AG04450 (cell line): ENCODE data around the gene MOCS2. TPM values are rescaled to one million over a fixed set of nuclear protein-coding genes. Genes with fewer than 3 reads are reported as not detected.
A peak's percentile ranks its signal among the peaks of the same experiment; 100 is the strongest.

ENCODE experiments used
- CTCF ChIA-PET: fragments of 300-600, 350-600 bp; formaldehyde crosslinking; extraction: SDS; loops from one replicate; lab custom pipeline; 2022; ENCODE audit warnings: antibody characterized with exemption, inconsistent platforms; lab: Charles Lee
- POLR2A ChIA-PET: fragments of 350-600 bp; formaldehyde crosslinking; extraction: SDS; loops from one replicate; lab custom pipeline; 2021; ENCODE audit warnings: antibody characterized with exemption, inconsistent platforms; lab: Yijun Ruan, JAX
- DNase-seq: peaks from one replicate; pipeline ENCODE4 v3.0.0-alpha.2; 2011; ENCODE audit warnings: low read depth, low spot score
- H3K27ac ChIP-seq: one replicate; pipeline ENCODE4 v1.5.1; 2012; ENCODE audit warnings: low read depth, low read length, control low read depth
- H3K27me3 ChIP-seq: one replicate; pipeline ENCODE4 v1.6.0; 2012; ENCODE audit warnings: low read length; ENCODE audit not compliant: control insufficient read depth, insufficient read depth
- H3K4me3 ChIP-seq: 2 replicates; pipeline ENCODE4 v1.5.1; 2011; ENCODE audit warnings: mild to moderate bottlenecking, low read depth, low read length, control low read depth
- H3K9me3 ChIP-seq: 2 replicates; pipeline ENCODE4 v1.5.1; 2012; ENCODE audit warnings: low read length; ENCODE audit not compliant: control insufficient read depth, insufficient read depth
- CTCF ChIP-seq: IDR thresholded peaks from 2 replicates; pipeline ENCODE4 v1.5.1; 2011; ENCODE audit warnings: low read depth, low read length, control low read depth, inconsistent platforms
- polyA plus RNA-seq: library from polyadenylated mRNA; depleted of rRNA; stranded (reverse); fragments of >200 nt; gene quantifications from 2 replicates; pipeline ENCODE4 v1.2.3, GENCODE V29; 2011

The MOCS2 gene
- polyA plus RNA-seq, 1 experiment: 79.6 TPM

DNA sequence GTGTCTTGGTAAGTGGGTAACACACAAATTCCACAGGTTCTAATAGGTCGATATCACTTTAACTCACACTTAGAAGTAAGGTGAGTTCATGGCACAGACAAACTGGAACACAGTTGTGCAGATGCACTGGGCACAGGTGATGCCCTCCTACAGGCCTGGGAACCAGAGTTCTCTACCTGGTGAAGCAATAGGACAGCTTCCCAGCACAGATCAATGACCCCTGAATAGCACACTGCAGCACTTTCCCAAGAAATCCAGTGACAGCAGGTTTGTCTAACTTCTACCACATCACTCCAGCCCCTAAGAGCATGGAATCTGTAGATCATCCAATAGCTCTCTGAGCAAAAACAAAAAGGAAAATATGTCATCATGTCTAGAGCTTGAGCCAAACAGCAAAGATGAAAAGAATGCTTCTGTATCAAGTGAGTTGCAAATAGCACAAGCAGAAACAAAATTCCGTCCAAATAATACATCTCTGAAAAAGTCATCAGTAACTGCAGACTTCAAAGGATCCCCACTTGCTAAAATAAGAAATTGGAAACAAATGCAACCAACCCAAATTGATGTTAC, 33.5 kb downstream of the MOCS2 start:
- ChIA-PET CTCF (no interaction called here), POLR2A (no interaction called here)
- no peaks in the 10 kb centered on the region for H3K27me3 ChIP-seq
- no peak for TF ChIP-seq CTCF
- H3K27ac ChIP-seq: no peak overlapping the region
- no peak for DNase-seq
- no peak overlapping the region for H3K4me3 ChIP-seq
- no peaks in the 10 kb centered on the region for H3K9me3 ChIP-seq

DNA sequence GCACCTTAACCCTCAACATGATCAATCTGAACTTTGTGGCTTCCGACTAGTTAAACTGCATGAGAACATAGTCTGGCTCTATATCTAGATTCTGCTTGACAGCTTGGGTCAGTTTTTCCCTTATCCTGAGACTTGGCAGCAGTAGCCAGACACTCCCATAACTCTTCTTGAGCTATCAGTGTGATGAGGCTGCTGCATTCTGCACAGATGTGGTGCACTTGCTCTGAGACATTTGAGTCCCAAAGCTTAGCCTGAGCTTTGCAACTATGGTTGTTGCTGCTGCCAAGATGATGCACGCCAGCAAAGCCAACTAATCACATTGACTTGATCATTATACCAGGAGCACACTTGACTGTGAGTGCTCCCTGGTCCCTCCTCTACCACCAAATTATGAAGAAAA, 36.2 kb downstream of the MOCS2 start:
- H3K27ac ChIP-seq: no peak overlapping the region
- no peak for TF ChIP-seq CTCF
- no peaks in the 10 kb centered on the region for H3K9me3 ChIP-seq
- H3K27me3 ChIP-seq: no peaks in the 10 kb centered on the region
- no peak overlapping the region for H3K4me3 ChIP-seq
- ChIA-PET POLR2A (no interaction called here), CTCF (interaction anchor here (1.0 to 3.1 kb wide), 2 partner anchors 17 to 125 kb away, joined by 5 to 31 read pairs; no protein-coding TSS in a partner anchor)
- no peak for DNase-seq

- POLR2A ChIA-PET: no interaction called here
- no peak for DNase-seq
- Histone ChIP-seq H3K27me3 (no peaks in the 10 kb centered on the region), H3K27ac (no peak overlapping the region), H3K4me3 (no peak overlapping the region), H3K9me3 (no peaks in the 10 kb centered on the region)
- CTCF ChIA-PET: interaction anchor here (0.7 to 3.1 kb wide), 5 partner anchors 15 to 156 kb away, joined by 3 to 31 read pairs (median 3); no protein-coding TSS in a partner anchor
- peak; percentile 28 for TF ChIP-seq CTCF
These were observed 37.8 kb downstream of the MOCS2 start for GRCh38 chr5:53071738-53072137.

DNA sequence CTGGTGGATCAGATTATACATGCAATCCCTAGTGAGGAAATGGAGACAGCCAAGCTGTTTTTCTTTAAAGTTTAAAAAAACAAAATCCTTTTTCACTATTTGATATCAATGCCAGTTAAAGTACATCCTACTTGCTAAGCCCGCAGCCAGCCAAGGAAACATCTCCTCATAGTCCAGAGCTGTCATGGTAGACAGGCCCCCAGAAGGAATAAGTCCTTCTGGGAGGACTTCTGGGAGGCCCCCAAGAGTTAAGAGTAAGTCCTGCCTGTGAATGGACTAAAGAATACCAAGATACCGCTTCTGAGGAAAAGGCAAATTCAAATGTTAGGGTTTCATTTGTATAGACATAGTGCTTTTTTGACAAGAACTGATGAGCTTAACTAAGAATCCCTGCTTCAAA, 38.3 kb downstream of the MOCS2 start:
- POLR2A ChIA-PET: no interaction called here
- Histone ChIP-seq H3K27ac (peak overlapping the region; percentile 68), H3K4me3 (no peak overlapping the region), H3K9me3 (no peaks in the 10 kb centered on the region), H3K27me3 (no peaks in the 10 kb centered on the region)
- CTCF ChIA-PET: interaction anchor here (0.7 to 3.1 kb wide), 4 partner anchors 15 to 156 kb away, joined by 3 to 31 read pairs (median 8); no protein-coding TSS in a partner anchor
- no peak for TF ChIP-seq CTCF
- DNase-seq: no peak

- ChIA-PET CTCF (interaction anchor here (0.9 to 3.4 kb wide), 2 partner anchors 34 to 121 kb away, joined by 3 to 30 read pairs; no protein-coding TSS in a partner anchor), POLR2A (no interaction called here)
- Histone ChIP-seq H3K9me3 (no peaks in the 10 kb centered on the region), H3K4me3 (no peak overlapping the region), H3K27ac (no peak overlapping the region), H3K27me3 (no peaks in the 10 kb centered on the region)
- TF ChIP-seq CTCF: no peak
- DNase-seq: no peak
These were observed 39.9 kb downstream of the MOCS2 start for GRCh38 chr5:53069626-53070025.
